Heart right ventricle (tissue), 16 donors: ENCODE results near the gene FRAS1. TPM values are rescaled to one million over a fixed set of nuclear protein-coding genes. Genes with fewer than 3 reads are reported as not detected.

Experiments used
- ATAC-seq, 8 donors: fragments of 200-7000 bp; cut with Tn5 transposase; one replicate each; pipeline ENCODE4 v1.9.1; 2020; ENCODE audit warnings: mild to moderate bottlenecking in 8 of 8, moderate library complexity in 8 of 8, moderate number of reproducible peaks in 1 of 8
- DNase-seq, 2 donors: peaks; one replicate each; pipeline ENCODE4 v3.0.0-alpha.2; 2020
- H3K27ac ChIP-seq, 10 donors: fragments of 200-600 bp; sonication (generic) in 2 of 10; one replicate each; pipeline versions ENCODE4 v1.5.0 to v1.8.0; 2020 to 2022; ENCODE audit warnings: mild to moderate bottlenecking in 3 of 10
- H3K27me3 ChIP-seq, 7 donors: fragments of 200-600 bp; one replicate each; pipeline ENCODE4 v1.8.0; 2021 to 2022; ENCODE audit warnings: mild to moderate bottlenecking in 2 of 7
- H3K36me3 ChIP-seq, 9 donors: fragments of 200-600 bp; sonication (generic) in 1 of 9; one replicate each; pipeline versions ENCODE4 v1.5.0 to v1.8.0; 2020 to 2022; ENCODE audit warnings: mild to moderate bottlenecking in 2 of 9
- H3K4me1 ChIP-seq, 9 donors: fragments of 200-600 bp; sonication (generic) in 1 of 9; one replicate each; pipeline versions ENCODE4 v1.5.0 to v1.8.0; 2020 to 2022; ENCODE audit warnings: mild to moderate bottlenecking in 4 of 9
- H3K4me3 ChIP-seq, 10 donors: fragments of 200-600 bp; sonication (generic) in 2 of 10; one replicate each; pipeline versions ENCODE4 v1.5.0 to v1.8.0; 2020 to 2022; ENCODE audit warnings: mild to moderate bottlenecking in 7 of 10, moderate library complexity in 2 of 10
- H3K9me3 ChIP-seq, 11 donors: fragments of 200-600 bp in 10 of 11; sonication (generic) in 2 of 11; one replicate each; pipeline versions ENCODE4 v1.5.0 to v1.8.0; 2013 to 2022; ENCODE audit warnings: mild to moderate bottlenecking in 2 of 11, control low read depth in 1 of 11, moderate library complexity in 1 of 11
- WGBS, 2 donors: extraction: QIAGEN DNeasy Blood & Tissue Kit; methylation state at CpG; one replicate each; pipeline ENCODE4 v1.1.7; 2013; ENCODE audit warnings: inconsistent platforms in 1 of 2; 5-methylcytosine and 5-hydroxymethylcytosine counted together
- intact Hi-C, 10 donors: fragments of 100-400 bp; cut with DNase I; formaldehyde crosslinking; loops; one replicate each; pipeline versions ENCODE4 v1.11.1 to v1.14.2; 2022
- polyA plus RNA-seq, 2 donors: library from polyadenylated mRNA; stranded (reverse); fragments of 200-250 nt; gene quantifications; one replicate each; pipeline ENCODE4 v1.2.3, GENCODE V29; 2013
- total RNA-seq, 10 donors: library from RNA; stranded (reverse); fragmentation: NEBNext Ultra II Directional in 3 of 10; extraction: Animal tissue kit (Norgen Biotek cat#: 25700) in 3 of 10; gene quantifications; one replicate each; pipeline versions ENCODE4 v1.2.1 to v1.2.4, GENCODE V29; 2021 to 2023
- TF ChIP-seq, protein P1 (sequence below), 9 donors: fragments of 200-600 bp; sonication (generic) in 2 of 9; IDR thresholded peaks; one replicate each; pipeline versions ENCODE4 v1.5.0 to v1.8.0; 2021 to 2022; ENCODE audit warnings: antibody characterized with exemption in 9 of 9, mild to moderate bottlenecking in 5 of 9, moderate library complexity in 1 of 9
- donor health status: Arrhythmogenic right ventricular cardiomyopathy.
- donor health status: ischemic (EF 13 %, LVEDD 7.1; RV severe dilation, severe dysfunction).
- donor health status: healthy with polysubstance abuse.
- donor health status: DM: no; HTN: yes; CAD: no.
- donor health status: DM: no; HTN: no; CAD: no.
- donor health status: ischemic (EF 25% LVEDD 6.9; RV normal size, moderate dysfunction).
- donor health status: ischemic (EF 25% LVEDD 5.7; RV mildly dilated, moderate dysfunction).
- donor health status: healthy.
- donor health status: DM: yes; HTN: yes; CAD: no.
- donor health status: Ischemic cardiomyopathy.
- donor health status: ischemic (EF 35%, LVEDD 5.7; RV mildly dilated, moderate dysfunction).
- donor health status: nonischemic (EF 11% LVEDD 7.7; RV severe dilation, severe dysfunction).
- donor health status: DM: yes; HTN: yes; CAD: no.
- donor health status: PGD.
- donor health status: ischemic (EF 29% LVEDD 5.4; RV normal size, mild dysfunction).
- donor health status: nonischemic (EF 23%, LVEDD 6.1; RV moderate dilation, normal function).

FRAS1 gene
- total and polyA plus RNA-seq, 12 donors = 0.93 to 6.2 (median 3.1) TPM

GRCh38 chr4:78570117-78570516, 513.0 kb downstream of the FRAS1 start:
- peaks cover 2 to 47% (median 22%) of the 10 kb centered on the region in 9 donors for H3K4me1 ChIP-seq
- no peak overlapping the region for H3K4me3 ChIP-seq
- H3K9me3 ChIP-seq = no peaks in the 10 kb centered on the region
- ATAC-seq = no peak
- peaks cover 0 to 15% (median 0%) of the 10 kb centered on the region in 9 donors for H3K36me3 ChIP-seq
- TF ChIP-seq, protein P1, sequence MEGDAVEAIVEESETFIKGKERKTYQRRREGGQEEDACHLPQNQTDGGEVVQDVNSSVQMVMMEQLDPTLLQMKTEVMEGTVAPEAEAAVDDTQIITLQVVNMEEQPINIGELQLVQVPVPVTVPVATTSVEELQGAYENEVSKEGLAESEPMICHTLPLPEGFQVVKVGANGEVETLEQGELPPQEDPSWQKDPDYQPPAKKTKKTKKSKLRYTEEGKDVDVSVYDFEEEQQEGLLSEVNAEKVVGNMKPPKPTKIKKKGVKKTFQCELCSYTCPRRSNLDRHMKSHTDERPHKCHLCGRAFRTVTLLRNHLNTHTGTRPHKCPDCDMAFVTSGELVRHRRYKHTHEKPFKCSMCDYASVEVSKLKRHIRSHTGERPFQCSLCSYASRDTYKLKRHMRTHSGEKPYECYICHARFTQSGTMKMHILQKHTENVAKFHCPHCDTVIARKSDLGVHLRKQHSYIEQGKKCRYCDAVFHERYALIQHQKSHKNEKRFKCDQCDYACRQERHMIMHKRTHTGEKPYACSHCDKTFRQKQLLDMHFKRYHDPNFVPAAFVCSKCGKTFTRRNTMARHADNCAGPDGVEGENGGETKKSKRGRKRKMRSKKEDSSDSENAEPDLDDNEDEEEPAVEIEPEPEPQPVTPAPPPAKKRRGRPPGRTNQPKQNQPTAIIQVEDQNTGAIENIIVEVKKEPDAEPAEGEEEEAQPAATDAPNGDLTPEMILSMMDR (IDR thresholded peaks at IDR 0.05) = no peak
- intact Hi-C loops = no loop called here
- no peak for DNase-seq
- WGBS, 2 donors = 77 to 86% methylated on average over 2 of the region's 2 CpGs
- H3K27ac ChIP-seq = peak overlapping the region in 4 of 10 donors; percentile 33 to 85 (median 72)
- H3K27me3 ChIP-seq = no peaks in the 10 kb centered on the region

DNA sequence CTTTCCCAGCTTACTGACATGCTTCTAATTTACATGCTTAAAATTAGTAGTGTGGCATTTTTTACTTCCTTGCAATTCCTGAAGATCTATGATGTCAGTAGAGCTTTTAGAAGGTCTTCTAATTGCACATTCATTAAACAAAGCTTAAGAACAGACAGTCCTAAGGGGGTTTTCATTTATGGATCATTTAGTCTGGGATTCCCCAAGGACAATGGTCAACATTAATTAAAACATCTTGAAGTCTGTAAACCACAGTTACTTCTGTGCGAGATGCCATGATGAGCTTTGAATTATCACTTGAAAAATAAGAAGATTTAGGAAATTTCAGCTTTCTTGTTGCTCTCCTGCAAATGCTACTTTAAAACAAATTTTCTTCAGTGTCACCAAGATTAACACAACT, 514.7 kb downstream of the FRAS1 start:
- Histone ChIP-seq H3K4me1 (peaks cover 2 to 37% (median 17%) of the 10 kb centered on the region in 9 donors), H3K4me3 (no peak overlapping the region), H3K9me3 (no peaks in the 10 kb centered on the region), H3K36me3 (peaks cover 0 to 22% (median 0%) of the 10 kb centered on the region in 9 donors), H3K27ac (no peak overlapping the region), H3K27me3 (no peaks in the 10 kb centered on the region)
- ATAC-seq (no peak), DNase-seq (no peak)
- TF ChIP-seq, protein P1 (IDR thresholded peaks at IDR 0.05) = no peak
- intact Hi-C loops = no loop called here
- WGBS, 2 donors = 93 to 97% methylated on average over 1 of the region's 1 CpG

DNA sequence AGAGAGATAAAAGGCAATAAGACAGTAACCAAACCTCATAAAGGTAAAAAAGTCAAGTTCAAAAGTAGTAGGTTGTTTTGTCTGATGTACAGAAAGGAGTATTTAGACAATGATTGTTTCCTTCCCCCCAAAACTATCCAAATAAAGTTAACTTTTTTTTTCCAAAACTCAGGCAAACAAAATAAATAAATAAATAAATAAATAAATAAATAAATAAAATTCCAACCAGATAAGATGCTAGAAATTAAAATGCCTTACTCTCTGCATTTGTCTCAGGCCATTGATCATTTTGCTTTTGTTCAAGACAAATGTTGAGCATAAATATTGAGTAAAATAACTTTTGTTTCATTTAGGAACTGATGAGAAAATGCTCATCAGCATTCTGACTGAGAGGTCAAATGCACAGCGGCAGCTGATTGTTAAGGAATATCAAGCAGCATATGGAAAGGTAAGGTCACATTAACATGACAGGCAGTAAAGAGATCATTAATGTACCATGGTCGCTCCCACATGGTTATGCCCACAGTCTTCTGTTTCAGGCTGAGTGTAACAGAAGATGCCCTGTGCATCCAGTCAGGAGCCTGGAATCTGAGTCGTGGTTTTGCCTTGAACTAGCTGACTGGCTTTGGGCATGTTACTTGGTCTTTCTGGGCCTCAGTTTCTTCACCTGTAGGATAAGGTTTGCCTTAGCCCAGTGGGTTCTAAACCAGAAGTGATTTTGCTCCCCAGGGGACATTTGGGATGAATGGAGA, 521.7 kb downstream of the FRAS1 start:
- H3K4me3 ChIP-seq = no peak overlapping the region
- H3K4me1 ChIP-seq = peaks cover 0 to 12% (median 0%) of the 10 kb centered on the region in 9 donors
- intact Hi-C loops = no loop called here
- H3K27ac ChIP-seq = no peak overlapping the region
- peaks cover 0 to 52% (median 0%) of the 10 kb centered on the region in 9 donors for H3K36me3 ChIP-seq
- H3K27me3 ChIP-seq = no peaks in the 10 kb centered on the region
- DNase-seq (no peak), ATAC-seq (no peak)
- H3K9me3 ChIP-seq = no peaks in the 10 kb centered on the region
- 96 to 97% methylated on average over 3 of the region's 3 CpGs for WGBS, 2 donors
- TF ChIP-seq, protein P1 (IDR thresholded peaks at IDR 0.05) = no peak

GRCh38 chr4:78581618-78582017, 524.5 kb downstream of the FRAS1 start:
- TF ChIP-seq, protein P1 (IDR thresholded peaks at IDR 0.05) = no peak
- Histone ChIP-seq H3K4me1 (peaks cover 0 to 12% (median 0%) of the 10 kb centered on the region in 9 donors), H3K9me3 (no peaks in the 10 kb centered on the region), H3K4me3 (no peak overlapping the region), H3K27ac (peak overlapping the region in 1 of 10 donors; percentile 27), H3K27me3 (no peaks in the 10 kb centered on the region), H3K36me3 (peaks cover 0 to 63% (median 0%) of the 10 kb centered on the region in 9 donors)
- ATAC-seq = peak in 5 of 8 donors; percentile 41 to 83 (median 69)
- 63 to 78% methylated on average over 3 of the region's 3 CpGs for WGBS, 2 donors
- peak in 1 of 2 donors; percentile 17 for DNase-seq
- intact Hi-C loops = no loop called here
